GM21737 (cell line): ENCODE results near the gene WDFY4.

Experiments used
- ATAC-seq: cut with Tn5 transposase; IDR thresholded peaks from one replicate; pipeline ENCODE4 v1.9.1; 2021; ENCODE audit warnings: mild to moderate bottlenecking, moderate library complexity; ENCODE audit not compliant: unreplicated experiment

WDFY4 gene

DNA sequence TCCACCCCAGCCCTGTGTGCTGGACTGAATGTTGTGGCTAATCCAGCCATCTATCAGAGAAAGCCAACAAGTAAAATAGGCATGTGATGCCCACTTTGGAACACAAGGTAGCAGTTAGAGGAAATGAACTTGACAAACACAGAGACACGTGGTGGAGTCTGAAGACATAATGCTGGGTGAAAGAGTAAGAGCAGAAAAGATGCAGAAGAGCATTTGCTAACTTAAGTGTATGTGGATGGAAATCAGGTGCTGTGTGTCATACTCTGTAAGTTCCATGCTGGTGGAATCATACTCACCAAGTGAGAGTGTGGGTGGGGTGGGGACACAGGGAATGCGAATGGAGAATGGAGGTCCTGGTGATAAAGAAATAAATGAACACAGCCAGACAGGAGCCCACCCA, 22.8 kb downstream of the WDFY4 start:
- no peak for ATAC-seq

- ATAC-seq: no peak
Measured at GRCh38 chr10:48708144-48708543, 23.5 kb downstream of the WDFY4 start.

GRCh38 chr10:48710647-48711275, 26.1 kb downstream of the WDFY4 start:
- ATAC-seq: no peak

DNA sequence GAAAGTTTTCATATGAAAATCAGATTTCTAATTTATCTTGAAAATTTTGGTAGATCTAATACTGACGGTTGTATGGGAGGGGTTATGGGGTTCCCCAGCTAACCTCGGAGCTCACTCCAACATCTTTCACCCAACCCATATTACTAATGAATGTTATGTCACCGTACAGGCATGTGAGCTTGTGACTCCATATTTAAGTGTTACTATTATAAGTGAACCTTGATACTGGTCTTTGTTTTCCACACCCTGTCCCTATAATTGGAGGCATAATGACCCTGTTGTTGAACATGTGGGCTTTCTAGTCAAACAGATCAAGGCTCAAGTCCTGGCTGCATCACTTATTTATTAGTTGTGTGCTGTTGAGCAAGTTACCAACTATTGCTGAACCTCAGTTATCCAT, 27.2 kb downstream of the WDFY4 start:
- no peak for ATAC-seq

- no peak for ATAC-seq
Measured at GRCh38 chr10:48714088-48714487, 29.4 kb downstream of the WDFY4 start.

DNA sequence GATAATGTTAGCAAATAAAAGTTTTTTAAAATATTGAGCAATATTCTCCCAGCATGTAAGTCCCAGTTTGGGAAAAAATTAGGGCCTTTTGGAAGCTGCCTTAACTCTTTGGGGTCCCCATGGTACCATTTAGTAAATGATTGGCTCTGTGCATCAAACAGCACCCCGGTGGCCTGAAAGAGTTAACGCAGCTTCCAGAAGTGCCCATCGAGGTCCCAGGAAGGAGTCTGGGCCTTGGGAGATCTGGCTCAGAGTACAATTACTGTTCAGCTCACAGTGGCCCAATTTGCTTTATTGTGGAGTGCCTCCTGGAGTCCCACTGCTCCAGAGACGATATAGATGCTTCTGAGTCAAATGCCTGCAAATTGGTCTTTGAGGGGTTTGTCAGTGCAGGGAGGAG, 31.7 kb downstream of the WDFY4 start:
- no peak for ATAC-seq

DNA sequence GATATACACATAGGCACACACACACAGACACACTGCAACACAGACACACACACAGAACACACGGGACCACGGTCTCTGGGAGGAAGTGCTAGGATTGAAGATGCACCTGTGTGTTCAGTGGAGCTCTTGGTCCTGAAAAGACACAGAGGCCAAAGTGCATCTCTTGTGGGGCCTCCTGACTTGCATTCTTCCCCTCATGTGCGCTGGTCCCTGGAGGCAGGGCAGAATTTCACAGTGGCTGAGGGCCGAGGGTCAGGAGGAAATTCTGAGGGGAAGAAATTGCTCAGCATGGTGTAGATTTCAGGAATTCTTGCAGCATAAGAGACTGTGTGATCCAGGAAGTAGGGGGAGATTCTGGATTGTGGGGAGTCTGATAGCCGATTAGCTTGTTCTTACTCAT, 35.9 kb downstream of the WDFY4 start:
- no peak for ATAC-seq

DNA sequence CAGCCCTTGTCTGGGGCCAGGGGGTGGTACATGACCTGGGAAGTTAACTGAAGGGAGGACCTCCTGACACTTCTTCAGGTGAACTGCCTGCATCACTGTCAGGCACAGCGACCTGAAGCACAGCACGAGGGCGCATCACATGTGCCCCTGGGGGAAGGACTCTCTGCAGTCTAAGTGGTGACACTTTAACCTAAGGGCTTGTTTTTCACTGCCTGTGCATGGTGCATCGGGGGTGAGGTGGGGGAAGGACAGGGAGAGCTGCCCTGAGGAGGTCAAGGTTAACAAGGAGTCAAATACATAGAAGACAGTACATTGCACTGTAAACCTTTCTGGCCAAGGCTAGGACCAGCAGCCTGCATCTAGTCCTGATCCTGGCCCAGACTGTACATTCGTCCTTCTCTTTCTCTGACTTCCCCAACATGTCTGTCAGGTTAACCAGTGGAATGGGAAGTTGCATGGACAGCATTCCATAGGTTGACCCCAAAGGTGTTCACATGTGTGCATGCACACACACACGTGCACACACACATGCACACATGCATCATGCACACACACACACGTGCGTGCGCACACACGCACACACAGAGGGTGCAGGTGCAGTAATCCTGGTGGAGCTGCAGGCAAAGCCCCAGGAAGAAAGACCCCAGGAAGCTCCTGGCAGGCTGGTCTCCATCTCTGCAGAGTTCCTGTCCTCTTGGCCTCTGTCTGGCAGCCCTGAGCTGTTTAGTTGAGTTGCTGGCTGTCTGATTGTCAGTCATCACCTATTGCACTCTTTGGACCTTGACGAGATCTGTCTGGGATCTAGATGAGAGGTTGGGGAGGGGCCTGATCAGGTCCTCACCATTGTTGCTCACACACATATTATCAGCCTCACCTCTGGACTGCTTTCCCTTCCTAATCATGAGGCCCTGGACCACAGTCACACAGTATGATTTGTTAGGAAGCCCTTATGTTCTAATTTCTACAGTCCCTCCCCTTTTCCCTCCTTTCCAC, 37.8 kb downstream of the WDFY4 start:
- no peak for ATAC-seq

GRCh38 chr10:48724127-48724526, 39.5 kb downstream of the WDFY4 start:
- ATAC-seq: no peak

DNA sequence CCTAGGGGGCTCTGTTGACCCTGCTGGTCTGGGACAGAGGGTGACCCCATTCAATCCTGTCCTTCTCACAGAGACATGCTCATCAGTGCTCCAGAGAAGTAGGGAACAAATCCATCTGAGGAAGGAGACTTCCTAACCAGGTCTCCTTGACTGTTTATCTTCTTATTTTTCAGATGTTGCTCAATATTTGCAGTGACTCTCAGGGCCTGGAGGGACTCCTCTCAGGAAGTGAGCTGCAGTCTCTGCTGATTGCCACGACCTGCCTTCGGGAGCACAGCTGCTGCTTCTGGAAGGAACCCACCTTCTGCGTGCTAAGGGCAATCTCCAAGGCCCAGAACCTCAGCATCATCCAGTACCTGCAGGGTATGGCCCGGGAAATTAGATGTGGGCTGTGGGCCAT, 41.0 kb downstream of the WDFY4 start:
- no peak for ATAC-seq

DNA sequence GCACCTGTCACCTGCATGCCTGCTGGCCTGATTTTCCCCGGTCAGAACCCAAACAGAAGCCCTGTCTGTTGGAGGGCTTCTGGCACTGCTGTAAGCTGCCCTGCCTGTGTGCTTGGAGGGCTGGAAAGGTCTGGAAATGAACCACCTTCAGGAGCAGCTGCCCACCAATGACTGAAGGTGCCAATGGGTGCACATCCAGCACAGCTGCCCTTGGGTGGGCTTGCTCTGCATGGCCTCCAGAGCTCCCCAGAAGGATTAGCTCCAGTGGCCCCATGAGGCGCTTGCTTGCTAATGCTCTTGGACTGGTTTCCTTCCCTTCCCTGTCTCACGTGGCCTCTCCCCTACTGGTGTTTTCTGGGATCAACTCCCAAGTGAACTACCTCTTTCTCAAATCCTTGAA, 43.2 kb downstream of the WDFY4 start:
- no peak for ATAC-seq

GRCh38 chr10:48729222-48729621, 44.5 kb downstream of the WDFY4 start:
- ATAC-seq: no peak

GRCh38 chr10:48729941-48730457, 45.3 kb downstream of the WDFY4 start:
- no peak for ATAC-seq

DNA sequence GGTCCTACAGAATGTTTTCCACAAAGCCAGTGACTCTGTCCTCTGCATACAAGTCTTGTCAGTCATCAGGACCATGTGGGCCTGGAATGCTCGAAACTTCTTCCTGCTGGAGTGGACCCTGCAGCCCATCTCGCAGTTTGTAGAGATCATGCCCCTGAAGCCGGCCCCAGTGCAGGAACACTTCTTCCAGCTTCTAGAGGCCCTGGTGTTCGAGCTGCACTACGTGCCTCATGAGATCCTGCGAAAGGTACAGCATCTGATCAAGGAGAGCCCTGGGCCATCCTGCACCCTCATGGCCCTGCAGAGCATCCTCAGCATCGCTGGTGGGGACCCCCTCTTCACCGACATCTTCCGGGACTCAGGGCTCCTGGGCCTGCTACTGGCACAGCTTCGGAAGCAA, 46.5 kb downstream of the WDFY4 start:
- ATAC-seq: no peak

GRCh38 chr10:48731654-48732053, 47.0 kb downstream of the WDFY4 start:
- no peak for ATAC-seq

GRCh38 chr10:48733329-48733728, 48.7 kb downstream of the WDFY4 start:
- ATAC-seq: no peak

GRCh38 chr10:48735836-48736390, 51.2 kb downstream of the WDFY4 start:
- no peak for ATAC-seq

DNA sequence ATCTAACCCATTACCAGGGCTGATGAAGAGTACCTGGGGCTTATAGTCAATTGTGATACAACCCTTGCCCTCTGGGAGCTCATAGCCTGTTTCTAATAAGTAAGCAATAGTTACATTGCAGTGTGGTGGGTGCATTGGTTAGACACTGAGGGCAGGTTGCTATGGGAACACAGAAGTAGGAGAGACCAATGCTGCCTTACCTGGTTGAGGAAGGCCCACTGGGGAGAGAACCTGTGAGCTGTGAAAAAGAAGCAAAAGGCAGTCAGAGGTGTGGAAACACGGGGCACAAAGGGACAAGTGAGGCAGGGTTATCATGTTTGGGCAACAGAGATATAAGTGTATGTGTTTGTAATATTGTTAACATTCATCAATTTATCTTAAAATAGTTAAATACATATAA, 51.9 kb downstream of the WDFY4 start:
- ATAC-seq: no peak

GRCh38 chr10:48737886-48738285, 53.2 kb downstream of the WDFY4 start:
- ATAC-seq: no peak

GRCh38 chr10:48739170-48739569, 54.5 kb downstream of the WDFY4 start:
- ATAC-seq: no peak

DNA sequence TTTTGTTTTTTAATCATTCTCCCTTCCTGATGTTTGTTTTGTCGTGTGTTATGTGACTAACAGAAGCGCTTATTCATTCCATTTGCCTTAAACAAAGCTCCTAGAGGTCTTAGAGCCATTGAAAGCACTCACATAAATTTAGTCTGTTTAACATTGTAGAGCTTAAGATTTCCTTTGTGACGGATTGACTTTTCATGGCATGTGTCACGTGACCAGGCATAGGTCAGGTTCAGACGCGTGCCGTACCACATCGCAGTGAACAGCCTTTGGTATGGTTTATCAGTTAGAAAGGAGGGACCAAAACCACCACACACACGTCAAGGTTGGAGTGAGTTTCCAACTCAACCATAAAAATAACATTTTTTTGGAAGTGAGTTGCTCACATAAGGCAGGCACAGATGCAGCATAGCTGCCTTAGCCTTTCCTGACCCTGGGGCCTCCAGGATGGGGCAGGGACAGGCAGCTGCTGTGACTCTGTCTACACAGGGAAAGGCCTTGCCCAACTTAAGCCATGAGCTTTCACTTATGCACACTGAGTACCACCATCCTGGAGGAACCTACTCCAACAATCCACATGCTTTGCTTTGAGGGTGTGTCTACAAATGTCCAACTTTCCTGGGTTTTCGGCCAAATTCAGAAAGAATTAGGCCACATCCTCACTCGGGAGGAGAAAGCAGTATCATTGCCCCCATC, 55.5 kb downstream of the WDFY4 start:
- ATAC-seq: no peak
